LHCN-M2 (cell line): Measurements from ENCODE around the gene CARF. TPM values are rescaled to one million over a fixed set of nuclear protein-coding genes. Genes with fewer than 3 reads are reported as not detected.
A peak's percentile ranks its signal among the peaks of the same experiment; 100 is the strongest.
"Not testable (repeated sequence)": the region's sequence is repeated elsewhere in the genome, so short reads cannot be mapped to it uniquely, and the experiment has no call there.

Experiments used
- DNase-seq: peaks from one replicate; pipeline ENCODE4 v3.0.0-alpha.2; 2012; ENCODE audit warnings: low read depth
- total RNA-seq: library from RNA; depleted of rRNA; stranded (reverse); fragments of >200 nt; gene quantifications from 2 replicates; pipeline ENCODE4 v1.2.3, GENCODE V29; 2014

The CARF gene
- total RNA-seq, 1 experiment from 2014 or later, result 11.6 TPM

GRCh38 chr2:202933958-202934357, 21.9 kb downstream of the CARF start:
- DNase-seq, result no peak

- DNase-seq, result no peak
Measured at GRCh38 chr2:202934456-202934855, 22.4 kb downstream of the CARF start.

- no peak for DNase-seq
Measured at GRCh38 chr2:202938960-202939359, 26.9 kb downstream of the CARF start.

GRCh38 chr2:202941771-202942170, 29.7 kb downstream of the CARF start:
- no peak for DNase-seq

- DNase-seq, result no peak
Measured at GRCh38 chr2:202944408-202944807, 32.3 kb downstream of the CARF start.

- DNase-seq, result no peak
Measured at GRCh38 chr2:202944816-202945215, 32.7 kb downstream of the CARF start.

GRCh38 chr2:202945497-202945896, 33.4 kb downstream of the CARF start:
- DNase-seq, result no peak

GRCh38 chr2:202949333-202949732, 37.3 kb downstream of the CARF start:
- DNase-seq, result not testable (repeated sequence)

GRCh38 chr2:202950592-202950991, 38.5 kb downstream of the CARF start:
- DNase-seq, result peak; percentile 7

GRCh38 chr2:202960524-202960923, 48.4 kb downstream of the CARF start:
- no peak for DNase-seq

GRCh38 chr2:202963712-202964111, 51.6 kb downstream of the CARF start:
- DNase-seq, result no peak

GRCh38 chr2:202965810-202966460, 53.9 kb downstream of the CARF start:
- DNase-seq, result peak; percentile 36

- not testable (repeated sequence) for DNase-seq
Measured at GRCh38 chr2:202969404-202969803, 57.3 kb downstream of the CARF start.

- no peak for DNase-seq
Measured at GRCh38 chr2:202976809-202977208, 64.7 kb downstream of the CARF start.

GRCh38 chr2:202982779-202983491, 70.9 kb downstream of the CARF start:
- no peak for DNase-seq

- no peak for DNase-seq
Measured at GRCh38 chr2:202989749-202990148, 77.7 kb downstream of the CARF start.

GRCh38 chr2:202990501-202990900, 78.4 kb downstream of the CARF start:
- DNase-seq, result no peak

- DNase-seq, result not testable (repeated sequence)
Measured at GRCh38 chr2:202997113-202997512, 85.0 kb downstream of the CARF start.

GRCh38 chr2:203002054-203002821, 90.2 kb downstream of the CARF start:
- DNase-seq, result no peak

GRCh38 chr2:203003716-203004115, 91.6 kb downstream of the CARF start:
- no peak for DNase-seq

- DNase-seq, result peak; percentile 97
Measured at GRCh38 chr2:203014456-203015199, 102.6 kb downstream of the CARF start, which contains the start of gene NBEAL1. Gene NBEAL1, plus strand, starts transcription at chr2:203014875. Its CDS starts 1,510 bp downstream, at chr2:203016385.

GRCh38 chr2:203016716-203017115, 104.6 kb downstream of the CARF start:
- no peak for DNase-seq
